Sigmoid colon (tissue), 7 donors: ENCODE data around the gene ENDOV. TPM values are rescaled to one million over a fixed set of nuclear protein-coding genes. Genes with fewer than 3 reads are reported as not detected.

ENCODE experiments used
- DNase-seq: peaks from one replicate; pipeline ENCODE4 v3.0.0-alpha.2; 2019
- H3K27ac ChIP-seq, 4 donors: fragments of 200-600 bp; sonication (generic); one replicate each; pipeline ENCODE4 v1.5.1; 2016 to 2019; ENCODE audit warnings: mild to moderate bottlenecking in 1 of 4
- H3K27me3 ChIP-seq, 3 donors: fragments of 200-600 bp; sonication (generic); one replicate each; pipeline ENCODE4 v1.5.1; 2019; ENCODE audit warnings: mild to moderate bottlenecking in 1 of 3
- H3K36me3 ChIP-seq, 4 donors: fragments of 200-600 bp; sonication (generic); one replicate each; pipeline ENCODE4 v1.5.1; 2016 to 2019
- H3K4me1 ChIP-seq, 4 donors: fragments of 200-600 bp; sonication (generic); one replicate each; pipeline ENCODE4 v1.5.1; 2017 to 2019
- H3K4me3 ChIP-seq, 4 donors: fragments of 200-600 bp; sonication (generic); one replicate each; pipeline ENCODE4 v1.5.1; 2017 to 2019; ENCODE audit warnings: mild to moderate bottlenecking in 2 of 4, moderate library complexity in 1 of 4
- H3K9me3 ChIP-seq, 4 donors: fragments of 200-600 bp in 3 of 4; sonication (generic) in 3 of 4; one replicate each; pipeline versions ENCODE4 v1.5.1 to v1.6.1; 2013 to 2019
- EP300 ChIP-seq, 4 donors: sonication (generic); formaldehyde crosslinking; IDR thresholded peaks; one replicate each; pipeline ENCODE4 v1.6.1; 2017; ENCODE audit warnings: antibody characterized with exemption in 4 of 4
- POLR2A ChIP-seq, 2 donors: fragments of 450-650 bp; IDR thresholded peaks; one replicate each; pipeline ENCODE4 v1.6.1; 2016; ENCODE audit warnings: antibody characterized with exemption in 2 of 2, mild to moderate bottlenecking in 2 of 2, moderate library complexity in 2 of 2
- POLR2AphosphoS5 ChIP-seq, 4 donors: sonication (generic); formaldehyde crosslinking; IDR thresholded peaks; one replicate each; pipeline ENCODE4 v1.6.1; 2017; ENCODE audit warnings: antibody characterized with exemption in 4 of 4
- WGBS, 2 donors: extraction: QIAGEN DNeasy Blood & Tissue Kit; methylation state at CpG; one replicate each; pipeline ENCODE4 v1.1.7; 2013; 5-methylcytosine and 5-hydroxymethylcytosine counted together
- intact Hi-C: fragments of 100-400 bp; cut with DNase I; formaldehyde crosslinking; loops from one replicate; pipeline ENCODE4 v1.15.1; 2023
- polyA plus RNA-seq, 3 donors: library from polyadenylated mRNA; stranded (reverse); fragments of 200-250 nt; gene quantifications; one replicate each; pipeline ENCODE4 v1.2.3, GENCODE V29; 2013
- total RNA-seq, 4 donors: library from RNA; depleted of rRNA; stranded (reverse); fragments of >200 nt; gene quantifications; one replicate each; pipeline ENCODE4 v1.1.0, GENCODE V29; 2016
- TF ChIP-seq, protein P1 (sequence below), 4 experiments: fragments of 450-650 bp in 3 of 4; fragments of 200-600 bp in 1 of 4; IDR thresholded peaks; one replicate each; pipeline ENCODE4 v1.5.1; 2016 to 2019; ENCODE audit warnings: antibody characterized with exemption in 4 of 4, mild to moderate bottlenecking in 3 of 4, moderate library complexity in 2 of 4
- donor health status: healthy with polysubstance abuse.
- donor health status: Bipolar disorder and iron deficiency.
- donor health status: healthy.

The ENDOV gene
- total and polyA plus RNA-seq, 7 donors = 9.5 to 23.5 (median 17.4) TPM

DNA sequence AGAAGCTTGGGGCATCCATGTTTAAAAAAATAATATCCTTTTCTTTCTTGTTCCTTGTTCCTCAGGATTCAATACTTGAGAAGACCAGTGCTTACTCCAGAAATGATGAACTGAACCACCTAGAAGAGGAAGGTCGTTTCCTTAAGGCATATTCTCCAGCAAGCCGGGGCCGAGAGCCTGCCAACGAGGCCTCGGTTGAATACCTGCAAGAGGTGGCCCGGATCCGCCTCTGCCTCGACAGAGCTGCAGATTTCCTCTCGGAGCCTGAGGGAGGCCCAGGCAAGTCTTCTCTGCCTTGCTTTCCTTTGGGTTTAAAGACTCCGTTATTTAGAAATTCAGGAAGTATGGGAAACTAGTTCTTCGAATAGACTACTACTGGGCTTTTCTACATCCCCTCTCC is 42.5 kb upstream of the ENDOV start:
- no peak for DNase-seq
- intact Hi-C loops = no loop called here
- Histone ChIP-seq H3K4me3 (no peak overlapping the region), H3K36me3 (peaks cover 47 to 100% (median 83%) of the 10 kb centered on the region in 4 donors), H3K9me3 (no peaks in the 10 kb centered on the region), H3K27ac (no peak overlapping the region), H3K27me3 (no peaks in the 10 kb centered on the region), H3K4me1 (no peaks in the 10 kb centered on the region)
- no peak for TF ChIP-seq POLR2A (IDR thresholded peaks at IDR 0.05)
- no peak for TF ChIP-seq POLR2AphosphoS5 (IDR thresholded peaks at IDR 0.05)
- TF ChIP-seq, protein P1, sequence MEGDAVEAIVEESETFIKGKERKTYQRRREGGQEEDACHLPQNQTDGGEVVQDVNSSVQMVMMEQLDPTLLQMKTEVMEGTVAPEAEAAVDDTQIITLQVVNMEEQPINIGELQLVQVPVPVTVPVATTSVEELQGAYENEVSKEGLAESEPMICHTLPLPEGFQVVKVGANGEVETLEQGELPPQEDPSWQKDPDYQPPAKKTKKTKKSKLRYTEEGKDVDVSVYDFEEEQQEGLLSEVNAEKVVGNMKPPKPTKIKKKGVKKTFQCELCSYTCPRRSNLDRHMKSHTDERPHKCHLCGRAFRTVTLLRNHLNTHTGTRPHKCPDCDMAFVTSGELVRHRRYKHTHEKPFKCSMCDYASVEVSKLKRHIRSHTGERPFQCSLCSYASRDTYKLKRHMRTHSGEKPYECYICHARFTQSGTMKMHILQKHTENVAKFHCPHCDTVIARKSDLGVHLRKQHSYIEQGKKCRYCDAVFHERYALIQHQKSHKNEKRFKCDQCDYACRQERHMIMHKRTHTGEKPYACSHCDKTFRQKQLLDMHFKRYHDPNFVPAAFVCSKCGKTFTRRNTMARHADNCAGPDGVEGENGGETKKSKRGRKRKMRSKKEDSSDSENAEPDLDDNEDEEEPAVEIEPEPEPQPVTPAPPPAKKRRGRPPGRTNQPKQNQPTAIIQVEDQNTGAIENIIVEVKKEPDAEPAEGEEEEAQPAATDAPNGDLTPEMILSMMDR (IDR thresholded peaks at IDR 0.05) = no peak
- no peak for TF ChIP-seq EP300 (IDR thresholded peaks at IDR 0.05)
- 93 to 94% methylated on average over 11 of the region's 11 CpGs for WGBS, 2 donors

DNA sequence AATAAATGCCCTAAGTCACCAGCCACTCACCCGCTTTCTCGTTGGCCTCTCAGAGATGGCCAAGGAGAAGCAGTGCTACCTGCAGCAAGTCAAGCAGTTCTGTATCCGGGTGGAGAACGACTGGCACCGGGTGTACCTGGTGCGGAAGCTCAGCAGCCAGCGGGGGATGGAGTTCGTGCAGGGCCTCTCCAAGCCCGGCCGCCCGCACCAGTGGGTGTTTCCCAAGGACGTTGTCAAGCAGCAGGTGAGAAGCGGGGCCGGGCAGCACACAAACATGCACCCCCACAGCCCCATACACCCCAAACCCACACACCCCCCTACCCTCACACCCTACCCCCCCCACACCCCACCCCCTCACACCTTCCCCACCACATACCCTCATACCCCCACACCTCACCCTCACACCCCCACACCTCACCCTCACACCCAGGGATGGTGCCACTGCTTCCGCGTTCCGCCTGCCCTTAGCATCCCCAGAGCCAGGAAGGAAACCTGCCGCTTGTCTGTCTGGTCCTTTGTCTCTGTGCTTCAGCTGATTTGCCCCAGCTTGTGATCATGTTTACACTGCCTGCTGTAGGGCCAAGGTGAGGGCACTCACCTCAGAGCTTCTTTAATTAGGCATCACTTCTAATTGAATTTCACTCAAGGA is 41.9 kb upstream of the ENDOV start:
- TF ChIP-seq POLR2AphosphoS5 (IDR thresholded peaks at IDR 0.05) (no peak), EP300 (IDR thresholded peaks at IDR 0.05) (no peak), POLR2A (IDR thresholded peaks at IDR 0.05) (no peak)
- TF ChIP-seq, protein P1 (IDR thresholded peaks at IDR 0.05) = no peak
- Histone ChIP-seq H3K27me3 (no peaks in the 10 kb centered on the region), H3K4me1 (no peaks in the 10 kb centered on the region), H3K4me3 (no peak overlapping the region), H3K27ac (no peak overlapping the region), H3K36me3 (peaks cover 41 to 100% (median 84%) of the 10 kb centered on the region in 4 donors), H3K9me3 (no peaks in the 10 kb centered on the region)
- peak; percentile 54 for DNase-seq
- intact Hi-C loops = no loop called here
- 95% methylated on average over 18 of the region's 18 CpGs for WGBS, 2 donors

DNA sequence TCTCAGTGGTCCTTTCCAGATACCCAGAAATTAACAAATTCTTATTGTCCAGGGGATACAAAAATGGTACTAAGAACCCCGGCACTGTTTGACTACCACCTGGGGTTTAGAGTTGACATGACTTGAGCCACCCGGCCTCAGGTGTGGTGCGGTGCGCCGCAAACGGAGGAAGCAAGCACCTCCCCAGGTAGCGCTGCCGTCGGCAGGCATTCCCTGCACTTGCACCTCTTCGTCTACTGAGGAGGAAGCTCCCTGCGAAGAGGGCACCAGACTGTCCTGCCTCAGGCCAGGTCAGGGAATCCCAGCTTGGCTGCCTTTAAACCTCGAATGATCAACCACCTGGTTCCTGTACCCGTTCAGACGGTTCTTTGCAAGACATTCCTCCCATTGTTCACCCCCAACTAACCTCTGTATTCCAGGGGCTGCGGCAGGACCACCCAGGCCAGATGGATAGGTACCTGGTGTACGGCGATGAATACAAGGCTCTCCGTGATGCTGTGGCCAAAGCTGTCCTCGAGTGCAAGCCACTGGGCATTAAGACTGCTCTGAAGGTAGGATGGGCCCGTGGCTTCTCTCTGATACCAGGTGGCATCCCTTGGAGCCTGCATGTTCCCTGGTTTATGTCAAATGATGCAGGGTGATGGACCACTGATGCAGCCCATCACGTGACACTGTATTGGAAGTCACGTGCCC is 40.8 kb upstream of the ENDOV start:
- no peak overlapping the region for H3K27ac ChIP-seq
- WGBS, 2 donors = 94 to 95% methylated on average over 22 of the region's 22 CpGs
- H3K4me3 ChIP-seq = no peak overlapping the region
- intact Hi-C loops = no loop called here
- no peaks in the 10 kb centered on the region for H3K27me3 ChIP-seq
- H3K36me3 ChIP-seq = peaks cover 33 to 100% (median 81%) of the 10 kb centered on the region in 4 donors
- no peaks in the 10 kb centered on the region for H3K4me1 ChIP-seq
- DNase-seq = peak; percentile 30
- TF ChIP-seq, protein P1 (IDR thresholded peaks at IDR 0.05) = no peak
- TF ChIP-seq POLR2A (IDR thresholded peaks at IDR 0.05) (no peak), POLR2AphosphoS5 (IDR thresholded peaks at IDR 0.05) (no peak), EP300 (IDR thresholded peaks at IDR 0.05) (no peak)
- no peaks in the 10 kb centered on the region for H3K9me3 ChIP-seq

DNA sequence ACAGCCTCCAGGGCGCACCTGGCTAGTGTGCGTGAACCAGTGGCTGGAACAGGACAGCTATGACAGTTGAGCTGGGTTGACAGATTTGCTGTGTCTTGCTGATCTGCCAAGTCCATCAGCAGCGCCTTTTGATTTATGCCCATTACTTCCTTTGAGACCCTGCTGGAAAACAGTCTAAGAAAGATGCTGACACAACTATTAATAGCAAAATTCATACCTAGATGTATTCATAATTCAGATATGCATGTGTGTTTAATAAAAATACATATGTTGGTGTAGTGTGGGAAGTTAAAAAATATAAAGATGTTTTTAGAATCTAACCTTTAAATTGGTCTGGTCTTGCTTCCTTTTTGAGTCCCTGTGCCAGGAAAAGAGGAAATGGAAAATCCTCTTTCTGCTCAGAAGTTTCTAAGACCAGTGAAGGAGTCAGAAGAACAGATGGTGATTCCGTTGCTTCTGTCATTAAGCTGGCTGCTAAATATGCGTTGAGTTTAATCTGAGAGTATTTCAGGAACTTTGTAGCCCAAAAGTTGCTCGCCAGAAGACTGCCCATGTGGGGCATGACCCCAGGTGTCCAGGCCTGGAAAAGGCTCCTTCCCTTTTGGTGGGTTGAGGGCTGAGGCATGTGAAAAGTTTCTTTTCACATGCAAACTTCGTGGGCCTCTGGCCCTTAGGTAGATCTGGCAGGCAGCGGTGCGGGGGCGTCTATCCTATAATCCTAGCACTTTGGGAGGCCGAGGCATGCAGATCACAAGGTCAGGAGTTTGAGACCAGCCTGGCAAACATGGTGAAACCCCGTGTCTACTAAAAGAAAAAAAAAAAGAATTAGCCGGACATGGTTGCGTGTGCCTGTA is 40.0 kb upstream of the ENDOV start:
- intact Hi-C loops = no loop called here
- Histone ChIP-seq H3K4me1 (no peaks in the 10 kb centered on the region), H3K36me3 (peaks cover 25 to 100% (median 80%) of the 10 kb centered on the region in 4 donors), H3K9me3 (no peaks in the 10 kb centered on the region), H3K27ac (no peak overlapping the region), H3K4me3 (no peak overlapping the region), H3K27me3 (no peaks in the 10 kb centered on the region)
- TF ChIP-seq, protein P1 (IDR thresholded peaks at IDR 0.05) = no peak
- TF ChIP-seq POLR2AphosphoS5 (IDR thresholded peaks at IDR 0.05) = no peak
- no peak for TF ChIP-seq EP300 (IDR thresholded peaks at IDR 0.05)
- no peak for TF ChIP-seq POLR2A (IDR thresholded peaks at IDR 0.05)
- 88 to 90% methylated on average over 14 of the region's 14 CpGs for whole genome bisulfite sequencing, 2 donors
- DNase-seq = peak; percentile 38
